ENCODE measurements around the gene WDR35.

WDR35 gene

DNA sequence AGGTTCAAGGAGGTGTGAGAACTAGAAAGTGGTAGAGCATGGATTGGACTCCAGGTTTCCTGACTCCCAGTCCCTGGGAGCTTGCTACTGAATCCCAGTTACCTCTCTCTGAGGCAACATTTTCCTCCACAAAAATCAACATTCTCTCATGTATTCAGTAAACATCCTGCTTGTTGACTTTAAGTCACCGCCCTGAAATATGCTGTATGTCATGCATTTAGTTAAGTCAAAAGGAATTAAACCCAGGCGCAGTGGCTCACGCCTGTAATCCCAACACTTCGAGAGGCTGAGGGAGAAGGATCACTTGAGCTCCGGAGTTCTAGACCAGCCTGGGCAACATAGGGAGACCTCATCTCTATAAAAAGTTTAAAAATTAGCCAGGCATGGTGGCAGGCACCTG lies 18.8 kb upstream of the WDR35 start:
- H3K27me3 Mint-ChIP-seq (ENCODE audit: low read depth), result peaks cover 36% of the 10 kb centered on the region
- peaks cover 12% of the 10 kb centered on the region for H3K4me1 Mint-ChIP-seq
- no peak overlapping the region for H3K27ac Mint-ChIP-seq
- no peak overlapping the region for H3K4me3 Mint-ChIP-seq
- TF ChIP-seq, protein P1, sequence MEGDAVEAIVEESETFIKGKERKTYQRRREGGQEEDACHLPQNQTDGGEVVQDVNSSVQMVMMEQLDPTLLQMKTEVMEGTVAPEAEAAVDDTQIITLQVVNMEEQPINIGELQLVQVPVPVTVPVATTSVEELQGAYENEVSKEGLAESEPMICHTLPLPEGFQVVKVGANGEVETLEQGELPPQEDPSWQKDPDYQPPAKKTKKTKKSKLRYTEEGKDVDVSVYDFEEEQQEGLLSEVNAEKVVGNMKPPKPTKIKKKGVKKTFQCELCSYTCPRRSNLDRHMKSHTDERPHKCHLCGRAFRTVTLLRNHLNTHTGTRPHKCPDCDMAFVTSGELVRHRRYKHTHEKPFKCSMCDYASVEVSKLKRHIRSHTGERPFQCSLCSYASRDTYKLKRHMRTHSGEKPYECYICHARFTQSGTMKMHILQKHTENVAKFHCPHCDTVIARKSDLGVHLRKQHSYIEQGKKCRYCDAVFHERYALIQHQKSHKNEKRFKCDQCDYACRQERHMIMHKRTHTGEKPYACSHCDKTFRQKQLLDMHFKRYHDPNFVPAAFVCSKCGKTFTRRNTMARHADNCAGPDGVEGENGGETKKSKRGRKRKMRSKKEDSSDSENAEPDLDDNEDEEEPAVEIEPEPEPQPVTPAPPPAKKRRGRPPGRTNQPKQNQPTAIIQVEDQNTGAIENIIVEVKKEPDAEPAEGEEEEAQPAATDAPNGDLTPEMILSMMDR (IDR thresholded peaks at IDR 0.05; ENCODE audit: unreplicated experiment in 3 of 3), result no peak
- no peaks in the 10 kb centered on the region for H3K36me3 Mint-ChIP-seq (ENCODE audit: low read depth)
- H3K9me3 Mint-ChIP-seq, result peaks cover 1% of the 10 kb centered on the region

DNA sequence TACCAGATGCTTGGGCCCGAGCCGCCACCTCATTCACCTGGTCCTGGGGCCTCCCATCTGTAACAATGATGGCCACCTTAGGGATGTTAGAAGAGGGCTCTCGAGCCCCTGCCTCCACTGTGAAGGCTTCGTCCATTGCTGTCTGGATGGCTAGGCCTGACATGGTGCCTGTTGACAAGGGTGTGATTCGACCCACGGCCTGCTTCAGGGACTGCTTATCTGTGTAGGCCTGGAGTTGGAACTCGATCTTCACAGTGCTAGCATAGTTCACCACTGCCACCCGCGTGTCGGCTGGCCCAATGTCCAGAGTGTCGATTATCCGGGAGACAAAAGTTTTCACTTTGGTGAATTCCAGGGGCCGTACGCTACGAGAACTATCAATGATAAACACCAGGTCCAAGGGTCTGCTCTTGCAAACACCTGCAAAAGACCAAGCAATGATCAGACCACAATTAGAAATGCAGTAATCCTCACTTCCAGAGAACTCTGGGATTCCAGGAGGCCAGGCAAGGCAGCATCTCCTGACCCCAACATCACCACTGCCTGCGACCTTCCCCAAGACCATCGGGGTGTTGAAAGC lies 16.1 kb upstream of the WDR35 start:
- TF ChIP-seq, protein P1 (IDR thresholded peaks at IDR 0.05; ENCODE audit: unreplicated experiment in 3 of 3), result no peak
- no peaks in the 10 kb centered on the region for H3K36me3 Mint-ChIP-seq (ENCODE audit: low read depth)
- peaks cover 14% of the 10 kb centered on the region for H3K27me3 Mint-ChIP-seq (ENCODE audit: low read depth)
- no peaks in the 10 kb centered on the region for H3K9me3 Mint-ChIP-seq
- H3K4me3 Mint-ChIP-seq, result no peak overlapping the region
- no peak overlapping the region for H3K27ac Mint-ChIP-seq
- H3K4me1 Mint-ChIP-seq, result no peaks in the 10 kb centered on the region

DNA sequence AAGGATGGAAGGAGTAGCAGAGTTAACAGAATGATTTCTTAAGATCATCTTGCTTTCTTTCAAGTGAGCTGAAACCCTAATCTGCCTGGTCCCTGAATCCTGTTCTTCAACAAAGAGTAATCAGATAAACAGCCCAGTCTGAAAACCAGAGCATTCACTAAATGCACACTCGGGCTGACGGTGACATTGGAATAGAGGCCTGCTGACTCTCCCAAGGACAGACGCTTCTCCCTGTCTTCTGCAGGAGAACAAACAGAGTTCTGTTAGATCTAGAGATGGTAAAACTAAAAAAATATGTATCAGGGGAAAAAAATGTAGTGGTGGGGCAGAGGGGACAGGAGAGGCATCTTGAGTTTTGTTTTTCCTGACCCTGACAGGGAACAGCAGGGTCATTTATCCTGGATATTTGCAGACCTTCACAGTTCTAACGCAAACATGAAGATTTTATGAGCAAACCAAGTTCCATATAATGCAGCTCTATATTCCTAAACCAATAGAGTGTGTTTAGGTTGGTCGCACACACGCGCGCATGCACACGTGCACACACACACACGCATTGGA lies 15.2 kb upstream of the WDR35 start:
- no peak overlapping the region for H3K4me3 Mint-ChIP-seq
- H3K9me3 Mint-ChIP-seq, result no peaks in the 10 kb centered on the region
- H3K4me1 Mint-ChIP-seq, result no peaks in the 10 kb centered on the region
- TF ChIP-seq, protein P1 (IDR thresholded peaks at IDR 0.05; ENCODE audit: unreplicated experiment in 3 of 3), result no peak
- no peaks in the 10 kb centered on the region for H3K36me3 Mint-ChIP-seq (ENCODE audit: low read depth)
- peaks cover 11% of the 10 kb centered on the region for H3K27me3 Mint-ChIP-seq (ENCODE audit: low read depth)
- H3K27ac Mint-ChIP-seq, result no peak overlapping the region

DNA sequence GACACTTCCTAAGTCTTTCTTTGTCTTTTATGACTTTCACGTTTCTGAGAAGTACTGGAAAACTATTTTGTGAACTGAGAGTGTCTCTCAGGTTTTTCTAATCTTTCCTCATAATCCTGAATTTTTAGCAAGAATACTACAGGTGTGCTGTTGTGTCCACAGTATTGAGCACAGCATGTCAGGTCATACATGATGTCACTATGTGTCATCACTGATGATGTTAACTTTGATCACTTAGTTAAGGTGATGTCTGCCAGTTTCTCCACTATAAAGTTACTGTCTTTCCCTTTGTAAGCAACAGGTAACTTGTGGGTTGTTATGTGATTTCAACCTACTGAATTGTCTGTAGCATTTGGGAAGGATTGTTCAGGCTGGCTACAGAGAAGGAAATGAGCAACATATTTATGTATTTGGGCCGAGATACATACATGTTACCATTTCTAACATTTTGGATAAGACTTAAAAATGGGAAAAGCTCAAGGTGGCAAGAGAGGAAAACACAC lies 11.5 kb upstream of the WDR35 start:
- Mint-ChIP-seq H3K4me3 (no peak overlapping the region), H3K9me3 (no peaks in the 10 kb centered on the region), H3K36me3 (ENCODE audit: low read depth) (no peaks in the 10 kb centered on the region), H3K27me3 (ENCODE audit: low read depth) (no peaks in the 10 kb centered on the region), H3K27ac (no peak overlapping the region), H3K4me1 (no peaks in the 10 kb centered on the region)
- TF ChIP-seq, protein P1 (IDR thresholded peaks at IDR 0.05; ENCODE audit: unreplicated experiment in 3 of 3), result no peak

DNA sequence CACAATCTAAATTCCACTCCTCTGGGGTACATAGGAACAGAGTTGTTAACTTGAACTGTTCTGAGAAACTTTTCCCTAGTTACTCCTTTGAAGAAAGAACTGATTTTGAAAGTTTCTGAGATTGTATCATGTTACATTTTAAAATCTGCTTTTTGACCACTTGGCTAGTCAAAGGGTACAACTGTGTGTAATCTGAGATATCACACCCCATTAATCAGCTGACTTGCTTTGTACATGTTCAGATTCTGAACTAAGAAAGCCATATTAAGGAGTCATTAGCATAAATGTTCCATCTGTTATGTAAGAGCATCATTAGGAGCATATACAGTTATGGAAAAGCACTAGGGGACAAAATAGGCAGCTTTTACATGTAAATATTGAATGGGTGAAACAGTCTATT lies 3.8 kb upstream of the WDR35 start:
- H3K27me3 Mint-ChIP-seq (ENCODE audit: low read depth), result peaks cover 12% of the 10 kb centered on the region
- no peak overlapping the region for H3K27ac Mint-ChIP-seq
- H3K4me3 Mint-ChIP-seq, result no peak overlapping the region
- H3K36me3 Mint-ChIP-seq (ENCODE audit: low read depth), result no peaks in the 10 kb centered on the region
- TF ChIP-seq, protein P1 (IDR thresholded peaks at IDR 0.05; ENCODE audit: unreplicated experiment in 3 of 3), result no peak
- peaks cover 13% of the 10 kb centered on the region for H3K4me1 Mint-ChIP-seq
- H3K9me3 Mint-ChIP-seq, result no peaks in the 10 kb centered on the region

DNA sequence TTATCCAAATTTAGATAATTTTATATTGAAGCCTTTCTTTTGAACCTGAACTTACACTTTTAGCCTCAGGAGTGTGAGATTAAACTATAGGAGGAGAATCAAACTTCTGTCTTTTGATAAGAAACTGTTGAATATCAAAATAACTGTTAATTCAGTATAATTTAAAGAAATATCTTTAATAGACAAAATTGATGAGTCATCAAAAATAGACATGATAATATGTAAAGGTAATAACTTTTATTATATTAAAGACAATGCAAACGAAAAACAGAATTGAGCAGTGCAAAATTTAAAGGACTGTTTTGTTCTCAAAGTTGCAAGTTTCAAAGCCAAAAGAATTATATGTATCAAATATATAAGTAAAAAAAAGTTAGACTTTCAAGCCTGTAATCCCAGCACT lies 2.0 kb upstream of the WDR35 start:
- Mint-ChIP-seq H3K4me1 (peaks cover 22% of the 10 kb centered on the region), H3K4me3 (no peak overlapping the region), H3K36me3 (ENCODE audit: low read depth) (peaks cover 4% of the 10 kb centered on the region), H3K27ac (no peak overlapping the region), H3K9me3 (no peaks in the 10 kb centered on the region), H3K27me3 (ENCODE audit: low read depth) (peaks cover 12% of the 10 kb centered on the region)
- TF ChIP-seq, protein P1 (IDR thresholded peaks at IDR 0.05; ENCODE audit: unreplicated experiment in 3 of 3), result no peak

All from nephron (organoid).